Kidney (tissue), 14 donors: ENCODE data around the gene MST1R. TPM values are rescaled to one million over a fixed set of nuclear protein-coding genes. Genes with fewer than 3 reads are reported as not detected.

Experiments used
- DNase-seq, 5 donors: peaks; one replicate each; pipeline ENCODE4 v3.0.0-alpha.2; 2013 to 2020
- FAIRE-seq: peaks from 2 replicates; lab custom pipeline; 2012; peaks lifted over from hg19 to GRCh38; lab: Jason Lieb, UNC
- H3K27ac ChIP-seq, 2 donors: one replicate each; pipeline ENCODE4 v1.7.0; 2013; ENCODE audit warnings: low read depth in 2 of 2, low read length in 2 of 2, inconsistent platforms in 1 of 2
- H3K27me3 ChIP-seq: one replicate; pipeline ENCODE4 v1.7.1; 2013; ENCODE audit warnings: low read length, inconsistent platforms; ENCODE audit not compliant: control insufficient read depth, insufficient read depth
- H3K36me3 ChIP-seq, 3 donors: one replicate each; pipeline versions ENCODE4 v1.7.0 to v1.7.1; 2013; ENCODE audit warnings: low read length in 3 of 3, control low read depth in 1 of 3, inconsistent platforms in 1 of 3; ENCODE audit not compliant: insufficient read depth in 3 of 3, control insufficient read depth in 2 of 3
- H3K4me1 ChIP-seq, 3 donors: one replicate each; pipeline versions ENCODE4 v1.7.0 to v1.7.1; 2013; ENCODE audit warnings: low read length in 3 of 3, inconsistent platforms in 1 of 3, low read depth in 1 of 3; ENCODE audit not compliant: control insufficient read depth in 2 of 3, insufficient read depth in 2 of 3
- H3K4me3 ChIP-seq, 3 donors: one replicate each; pipeline versions ENCODE4 v1.7.0 to v1.8.1; 2013; ENCODE audit warnings: low read length in 3 of 3, control low read depth in 1 of 3, inconsistent platforms in 1 of 3
- H3K9ac ChIP-seq, 3 donors: one replicate each; pipeline versions ENCODE4 v1.7.0 to v1.7.1; 2013; ENCODE audit warnings: low read length in 3 of 3, control low read depth in 1 of 3, inconsistent platforms in 1 of 3
- H3K9me3 ChIP-seq, 3 donors: one replicate each; pipeline versions ENCODE4 v1.7.0 to v1.7.1; 2013; ENCODE audit warnings: low read length in 3 of 3, control low read depth in 1 of 3, inconsistent platforms in 1 of 3; ENCODE audit not compliant: control insufficient read depth in 2 of 3, insufficient read depth in 1 of 3
- intact Hi-C: fragments of 100-400 bp; cut with DNase I; formaldehyde crosslinking; loops from one replicate; pipeline ENCODE4 v1.11.1; 2022
- polyA plus RNA-seq: library from polyadenylated mRNA; stranded (reverse); fragments of 350-450 nt; fragmentation: Illumina TruSeq; extraction: RNeasy Lipid Tissue Mini Kit (QIAGEN cat#74804); gene quantifications from one replicate; pipeline ENCODE4 v1.2.3, GENCODE V29; 2014; ENCODE audit warnings: low read depth, low replicate concordance; ENCODE audit not compliant: insufficient read depth
- total RNA-seq: library from RNA; stranded (reverse); fragmentation: NEBNext Ultra II Directional; extraction: Animal tissue kit (Norgen Biotek cat#: 25700); gene quantifications from one replicate; pipeline ENCODE4 v1.2.1, GENCODE V29; 2021
- TF ChIP-seq, protein P1 (sequence below): IDR thresholded peaks from 3 replicates; pipeline ENCODE4 v1.5.1; 2012; ENCODE audit warnings: mild to moderate bottlenecking, moderate library complexity, borderline replicate concordance; ENCODE audit not compliant: insufficient read depth; ENCODE audit errors: extremely low read depth
- donor health status: control.
- donor health status: control.
- donor health status: control.
- donor health status: control.
- donor health status: control.
- donor health status: DM: yes; HTN: yes; CAD: no.
- donor health status: Normal renal cell carcinoma (clear cell type).

MST1R gene
- total and polyA plus RNA-seq, 2 donors from 2014 or later = 0.30 to 29.6 TPM

DNA sequence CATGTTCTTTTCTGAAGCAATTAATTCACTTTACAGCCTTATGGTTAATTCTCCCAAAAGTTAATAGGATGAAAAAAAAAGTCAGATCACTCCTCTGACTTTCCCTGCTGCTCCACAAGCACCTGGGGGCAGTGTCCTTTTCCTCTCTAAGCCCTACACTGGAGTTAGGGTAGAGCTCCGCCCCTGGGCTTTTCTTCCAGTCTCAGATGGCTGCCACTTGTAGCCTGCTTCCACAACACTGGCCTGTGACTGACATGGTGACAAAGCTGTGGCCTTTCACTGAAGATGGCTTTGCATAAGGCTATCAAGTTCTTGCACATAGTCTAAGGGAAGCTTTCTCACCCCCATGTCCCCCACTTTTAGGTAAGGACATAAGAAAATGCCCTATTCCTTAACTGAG is 27.2 kb upstream of the MST1R start:
- TF ChIP-seq, protein P1, sequence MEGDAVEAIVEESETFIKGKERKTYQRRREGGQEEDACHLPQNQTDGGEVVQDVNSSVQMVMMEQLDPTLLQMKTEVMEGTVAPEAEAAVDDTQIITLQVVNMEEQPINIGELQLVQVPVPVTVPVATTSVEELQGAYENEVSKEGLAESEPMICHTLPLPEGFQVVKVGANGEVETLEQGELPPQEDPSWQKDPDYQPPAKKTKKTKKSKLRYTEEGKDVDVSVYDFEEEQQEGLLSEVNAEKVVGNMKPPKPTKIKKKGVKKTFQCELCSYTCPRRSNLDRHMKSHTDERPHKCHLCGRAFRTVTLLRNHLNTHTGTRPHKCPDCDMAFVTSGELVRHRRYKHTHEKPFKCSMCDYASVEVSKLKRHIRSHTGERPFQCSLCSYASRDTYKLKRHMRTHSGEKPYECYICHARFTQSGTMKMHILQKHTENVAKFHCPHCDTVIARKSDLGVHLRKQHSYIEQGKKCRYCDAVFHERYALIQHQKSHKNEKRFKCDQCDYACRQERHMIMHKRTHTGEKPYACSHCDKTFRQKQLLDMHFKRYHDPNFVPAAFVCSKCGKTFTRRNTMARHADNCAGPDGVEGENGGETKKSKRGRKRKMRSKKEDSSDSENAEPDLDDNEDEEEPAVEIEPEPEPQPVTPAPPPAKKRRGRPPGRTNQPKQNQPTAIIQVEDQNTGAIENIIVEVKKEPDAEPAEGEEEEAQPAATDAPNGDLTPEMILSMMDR = no peak
- H3K27ac ChIP-seq = no peak overlapping the region
- no peaks in the 10 kb centered on the region for H3K27me3 ChIP-seq
- H3K4me3 ChIP-seq = no peak overlapping the region
- H3K36me3 ChIP-seq = no peaks in the 10 kb centered on the region
- DNase-seq (peak; percentile 53 to 88 (median 68)), FAIRE-seq (no peak)
- peaks cover 3 to 14% (median 8%) of the 10 kb centered on the region in 3 donors for H3K4me1 ChIP-seq
- H3K9me3 ChIP-seq = no peaks in the 10 kb centered on the region
- peak overlapping the region in 1 of 3 donors; percentile 7 for H3K9ac ChIP-seq
- intact Hi-C loops = no loop called here

DNA sequence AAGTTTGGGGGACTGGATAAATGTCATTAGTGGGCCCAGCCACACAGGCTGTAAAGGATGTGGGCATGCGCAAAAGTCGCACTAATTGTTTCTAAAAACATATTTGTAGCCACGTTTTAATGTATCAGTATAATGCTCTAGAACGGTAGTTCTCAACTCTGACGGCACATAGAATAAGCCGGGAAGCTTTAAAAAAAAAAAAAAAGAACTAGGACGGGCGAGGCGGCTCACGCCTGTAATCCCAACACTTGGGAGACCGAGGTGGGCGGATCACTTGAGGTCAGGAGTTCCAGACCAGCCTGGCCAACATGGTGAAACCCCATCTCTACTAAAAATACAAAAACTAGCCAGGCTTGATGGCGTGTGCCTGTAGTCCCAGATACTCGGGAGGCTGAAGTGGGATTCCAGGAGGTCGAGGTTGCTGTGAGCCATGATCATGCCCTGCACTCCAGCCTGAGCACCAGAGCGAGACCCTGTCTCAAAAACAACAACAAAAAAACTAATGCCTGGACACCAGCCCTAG is 26.6 kb upstream of the MST1R start:
- FAIRE-seq = no peak
- Histone ChIP-seq H3K36me3 (no peaks in the 10 kb centered on the region), H3K4me1 (peaks cover 3 to 14% (median 8%) of the 10 kb centered on the region in 3 donors), H3K4me3 (peak overlapping the region; percentile 70 to 92 (median 74)), H3K9me3 (no peaks in the 10 kb centered on the region), H3K27ac (peak overlapping the region; percentile 87 to 95), H3K9ac (peak overlapping the region; percentile 17 to 80 (median 30)), H3K27me3 (no peaks in the 10 kb centered on the region)
- intact Hi-C loops = no loop called here
- DNase-seq = peak in 1 of 5 donors; percentile 26
- TF ChIP-seq, protein P1 = no peak

DNA sequence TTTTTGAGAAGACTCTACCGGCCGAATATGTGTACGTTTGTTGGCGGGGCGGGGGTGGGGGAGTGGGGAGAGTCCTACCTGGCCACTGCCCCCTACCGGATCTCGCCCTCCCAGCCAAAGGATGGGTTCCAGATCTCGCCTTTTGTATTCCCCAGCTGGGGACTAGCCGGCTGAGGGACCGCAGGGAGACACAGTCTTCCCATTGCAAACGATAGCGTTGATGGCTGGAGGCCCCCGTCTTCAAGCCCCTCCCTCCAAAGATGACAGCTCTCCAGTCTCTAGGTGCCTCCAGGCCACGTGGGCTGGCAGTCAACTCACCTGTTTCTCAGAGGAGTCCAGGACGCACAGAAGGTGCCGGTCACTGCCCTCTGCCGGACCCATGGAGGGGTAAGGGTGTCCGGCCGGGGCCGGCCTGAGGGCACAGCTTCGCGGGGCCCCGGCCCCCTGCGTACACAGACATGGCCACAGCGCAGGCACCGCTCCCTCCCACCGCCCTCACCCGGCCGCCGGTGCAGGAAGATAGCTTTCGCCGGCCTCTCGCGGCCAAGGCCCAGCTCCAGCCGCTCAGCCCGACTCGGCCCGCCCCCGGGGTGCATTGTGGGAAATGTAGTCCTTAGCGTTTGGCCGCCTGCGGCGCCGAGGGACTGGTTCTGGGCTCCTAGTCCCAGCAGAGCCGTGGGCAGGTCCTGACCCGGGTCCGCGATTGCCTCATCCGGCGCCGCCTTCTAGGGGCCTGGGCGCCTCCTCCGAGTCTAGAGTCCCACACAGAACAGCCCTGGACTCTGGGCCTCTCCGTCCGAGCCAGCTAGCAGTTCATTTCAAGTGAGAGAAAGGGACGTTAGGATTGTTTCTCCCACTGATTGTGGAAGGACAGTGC is 25.9 kb upstream of the MST1R start, which contains the start of gene MON1A:
MON1A (minus strand) TSS at position 521 of the 877 bp plus-strand sequence. CDS start 16,465 bp downstream, outside the sequence.
- Histone ChIP-seq H3K4me1 (peaks cover 3 to 14% (median 8%) of the 10 kb centered on the region in 3 donors), H3K4me3 (peak within 1 kb of the TSS; percentile 70 to 92 (median 75)), H3K27ac (peak within 1 kb of the TSS; percentile 87 to 95), H3K36me3 (no peaks in the 10 kb centered on the region), H3K9me3 (no peaks in the 10 kb centered on the region), H3K27me3 (no peaks in the 10 kb centered on the region), H3K9ac (peak within 1 kb of the TSS; percentile 30 to 80 (median 37))
- FAIRE-seq (no peak), DNase-seq (peak; percentile 94 to 98 (median 95))
- intact Hi-C loops = no loop called here
- TF ChIP-seq, protein P1 = no peak
